HG02588 (cell line): Measurements from ENCODE around the gene ZDHHC14.
A peak's percentile ranks its signal among the peaks of the same experiment; 100 is the strongest.

Source experiments
- ATAC-seq: cut with Tn5 transposase; IDR thresholded peaks from one replicate; pipeline ENCODE4 v1.9.1; 2021; ENCODE audit warnings: mild to moderate bottlenecking, moderate library complexity; ENCODE audit not compliant: unreplicated experiment

Gene ZDHHC14

DNA sequence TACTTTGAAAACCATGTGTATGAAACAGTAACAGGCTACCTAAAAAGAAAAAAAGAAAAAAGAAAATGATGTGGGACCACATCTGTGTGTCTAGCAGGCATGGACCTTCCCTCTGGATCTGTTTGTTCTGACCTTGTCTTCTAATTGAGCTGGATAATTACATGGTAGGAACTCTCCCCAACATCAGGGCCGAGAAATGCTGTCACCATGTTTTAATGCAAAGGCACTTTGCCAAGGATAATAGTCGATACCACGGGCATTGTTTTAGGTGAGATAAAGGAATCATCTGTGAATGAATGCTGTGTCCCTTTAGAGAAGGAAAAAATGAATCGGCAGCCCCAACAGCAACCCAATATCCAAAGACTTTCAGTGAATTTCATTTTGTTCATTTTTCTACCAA lies 149.1 kb downstream of the ZDHHC14 start:
- ATAC-seq: no peak

DNA sequence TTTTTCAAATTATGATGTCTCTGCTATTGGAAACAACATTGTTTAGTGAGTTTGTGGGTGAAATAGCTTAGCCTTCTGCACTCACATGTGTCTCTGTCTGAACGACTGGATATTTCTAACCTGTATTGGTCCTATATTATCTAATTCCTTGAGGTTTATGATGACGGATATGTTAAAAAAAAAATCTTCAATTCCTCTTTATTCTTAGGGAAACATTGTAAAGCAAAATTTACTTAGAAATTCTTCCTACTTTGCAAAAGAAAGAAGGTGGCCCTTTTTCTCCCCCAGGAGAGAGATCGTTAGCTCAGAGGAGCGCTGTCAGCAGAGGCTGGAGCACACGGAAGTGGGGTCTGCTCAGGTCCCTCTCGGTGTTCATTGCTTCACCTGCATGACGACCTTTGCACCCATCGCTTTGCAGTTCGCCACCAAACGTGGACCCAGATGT lies 149.8 kb downstream of the ZDHHC14 start:
- no peak for ATAC-seq

DNA sequence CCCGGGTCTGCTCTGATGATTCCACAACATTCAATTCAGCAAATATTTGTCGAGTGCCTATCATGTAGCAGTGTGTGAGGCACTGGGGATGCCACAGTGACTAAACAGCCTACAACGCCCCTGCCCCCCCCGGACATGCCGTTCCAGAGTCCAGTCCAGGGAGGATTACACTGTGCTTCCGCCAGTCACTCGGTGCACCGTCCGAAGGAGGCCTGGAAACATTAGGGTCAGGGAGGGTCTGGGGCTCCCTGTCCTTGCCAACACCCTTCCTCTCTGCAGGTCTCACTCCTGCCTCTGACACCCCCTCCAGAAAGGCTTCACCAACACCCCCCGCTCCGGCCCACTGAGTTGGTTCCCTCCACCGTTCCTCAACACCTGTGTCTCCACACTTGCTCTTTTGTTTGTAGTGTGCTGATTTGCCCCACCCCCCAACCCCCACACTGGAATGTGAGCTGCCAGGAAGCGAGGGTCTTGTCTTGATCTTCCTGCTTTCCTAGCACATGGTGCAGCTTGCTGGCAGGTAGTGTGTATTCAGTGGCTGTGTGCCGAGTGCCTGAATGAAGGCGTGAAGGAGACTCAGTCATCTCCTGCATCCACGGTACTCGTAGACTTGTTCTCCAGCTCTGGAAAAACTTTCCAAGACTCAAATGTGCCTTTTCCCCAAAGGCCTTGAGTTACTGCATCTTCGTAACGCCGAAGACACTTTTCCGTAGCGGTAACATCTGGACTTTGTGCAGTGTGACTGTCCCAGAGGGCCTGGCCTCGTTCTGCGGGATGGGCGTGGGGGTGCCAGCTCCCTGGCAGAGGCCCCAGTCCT lies 150.4 kb downstream of the ZDHHC14 start:
- no peak for ATAC-seq

DNA sequence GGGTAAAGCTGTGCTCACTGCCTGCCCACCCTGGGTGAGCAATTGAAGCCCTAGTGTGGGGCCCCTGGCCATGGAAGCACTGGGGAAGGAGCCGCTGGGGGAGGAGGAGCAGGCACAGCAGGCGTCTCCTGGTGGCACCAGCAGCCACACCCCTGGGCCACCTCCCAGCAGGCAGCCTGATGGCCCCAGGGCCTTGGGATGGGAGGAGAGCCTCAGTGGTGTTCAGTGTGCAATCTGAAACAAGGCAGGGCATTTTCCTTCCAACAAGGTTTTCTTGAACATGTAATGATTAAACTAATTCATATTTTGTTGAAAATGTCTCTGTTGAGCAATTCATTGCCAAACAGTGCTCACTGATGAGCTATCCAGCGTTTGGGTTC lies 151.0 kb downstream of the ZDHHC14 start:
- no peak for ATAC-seq

DNA sequence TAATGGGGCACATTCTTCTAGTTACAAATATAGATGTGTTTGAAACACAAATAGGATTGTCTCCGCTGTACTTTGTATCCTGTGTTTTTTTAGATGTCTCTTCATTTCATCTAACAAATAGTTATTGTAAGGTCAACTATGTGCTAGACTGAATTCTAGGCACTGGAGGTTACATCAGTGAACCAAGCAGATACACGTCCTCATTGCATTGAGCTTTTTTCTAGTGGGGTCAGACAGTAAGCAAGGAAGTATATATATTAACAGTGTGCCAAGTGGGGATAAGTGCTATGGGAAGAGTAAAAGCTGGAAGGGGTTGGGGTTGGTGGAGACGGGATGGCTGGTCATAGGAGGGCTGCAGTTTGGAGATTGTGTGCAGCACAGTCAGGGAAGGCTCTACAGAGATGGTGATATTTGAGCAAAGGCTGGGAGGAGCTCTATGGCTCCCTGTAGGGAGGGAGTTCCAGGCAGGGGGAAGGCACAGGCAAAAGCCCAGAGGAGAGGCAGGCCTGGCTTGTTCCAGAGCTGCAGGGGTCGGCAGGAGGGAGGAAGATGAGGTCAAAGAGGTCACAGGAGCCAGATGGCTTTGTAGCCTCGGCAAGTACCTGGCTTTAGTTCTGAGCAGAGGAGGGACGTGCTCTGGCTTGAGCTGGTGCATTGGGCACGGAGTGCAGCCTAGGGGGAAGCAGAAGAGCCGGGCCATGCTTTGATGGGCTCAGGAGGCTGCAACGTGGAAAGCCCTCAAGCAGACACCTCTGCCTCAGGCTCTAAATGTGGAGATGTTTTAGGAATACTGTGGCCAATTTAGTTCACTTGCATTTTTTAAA lies 152.3 kb downstream of the ZDHHC14 start:
- no peak for ATAC-seq

DNA sequence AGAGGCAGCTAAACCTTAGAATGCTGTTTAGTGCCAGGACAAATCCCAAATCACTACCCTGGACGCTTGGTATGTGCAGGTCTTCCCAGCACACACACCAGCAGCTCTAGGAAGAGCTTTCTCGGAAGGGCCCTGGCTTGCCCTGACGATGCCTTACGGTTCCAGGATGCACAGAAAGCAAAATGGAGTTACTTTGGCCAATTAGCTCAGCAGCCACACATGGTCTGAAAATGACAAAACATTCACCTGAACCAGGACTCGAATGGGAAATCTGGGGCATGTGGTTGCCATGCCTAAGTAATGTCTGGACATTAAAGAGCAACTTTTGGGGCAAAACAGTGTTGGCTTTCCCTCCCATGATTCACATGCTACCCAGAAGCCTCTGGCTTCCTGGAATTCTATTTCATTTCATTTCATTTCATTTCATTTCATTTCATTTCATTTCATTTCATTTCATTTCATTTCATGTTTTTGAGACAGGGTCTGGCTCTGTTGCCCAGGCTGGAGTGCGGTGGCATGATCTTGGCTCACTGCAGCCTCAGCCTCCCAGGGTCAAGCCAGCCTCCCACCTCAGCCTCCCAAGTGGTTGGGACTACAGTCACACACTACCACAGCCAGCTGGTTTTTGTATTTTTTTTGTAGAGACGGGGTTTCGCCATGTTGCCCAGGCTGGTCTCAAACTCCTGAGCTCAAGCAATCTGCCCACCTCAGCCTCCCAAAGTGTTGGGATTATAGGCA lies 153.3 kb downstream of the ZDHHC14 start:
- ATAC-seq: no peak

DNA sequence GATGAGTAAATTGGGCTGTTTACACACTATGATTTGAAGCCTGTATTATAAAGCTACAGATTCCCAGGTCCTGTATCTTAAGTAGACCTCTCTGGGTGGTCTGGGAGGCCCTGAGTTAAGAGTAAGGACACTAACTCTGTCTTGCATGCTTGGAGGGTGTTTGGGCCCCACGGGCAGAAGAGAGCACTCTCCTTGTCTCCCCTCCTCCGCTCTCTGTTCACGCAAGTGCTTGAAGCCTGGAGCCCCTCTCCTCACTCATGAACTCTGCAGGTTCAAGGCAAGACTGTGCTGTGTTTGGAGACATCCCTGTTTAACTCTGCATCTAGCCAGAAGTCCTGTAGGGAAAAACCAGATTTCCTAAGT lies 154.0 kb downstream of the ZDHHC14 start:
- no peak for ATAC-seq

DNA sequence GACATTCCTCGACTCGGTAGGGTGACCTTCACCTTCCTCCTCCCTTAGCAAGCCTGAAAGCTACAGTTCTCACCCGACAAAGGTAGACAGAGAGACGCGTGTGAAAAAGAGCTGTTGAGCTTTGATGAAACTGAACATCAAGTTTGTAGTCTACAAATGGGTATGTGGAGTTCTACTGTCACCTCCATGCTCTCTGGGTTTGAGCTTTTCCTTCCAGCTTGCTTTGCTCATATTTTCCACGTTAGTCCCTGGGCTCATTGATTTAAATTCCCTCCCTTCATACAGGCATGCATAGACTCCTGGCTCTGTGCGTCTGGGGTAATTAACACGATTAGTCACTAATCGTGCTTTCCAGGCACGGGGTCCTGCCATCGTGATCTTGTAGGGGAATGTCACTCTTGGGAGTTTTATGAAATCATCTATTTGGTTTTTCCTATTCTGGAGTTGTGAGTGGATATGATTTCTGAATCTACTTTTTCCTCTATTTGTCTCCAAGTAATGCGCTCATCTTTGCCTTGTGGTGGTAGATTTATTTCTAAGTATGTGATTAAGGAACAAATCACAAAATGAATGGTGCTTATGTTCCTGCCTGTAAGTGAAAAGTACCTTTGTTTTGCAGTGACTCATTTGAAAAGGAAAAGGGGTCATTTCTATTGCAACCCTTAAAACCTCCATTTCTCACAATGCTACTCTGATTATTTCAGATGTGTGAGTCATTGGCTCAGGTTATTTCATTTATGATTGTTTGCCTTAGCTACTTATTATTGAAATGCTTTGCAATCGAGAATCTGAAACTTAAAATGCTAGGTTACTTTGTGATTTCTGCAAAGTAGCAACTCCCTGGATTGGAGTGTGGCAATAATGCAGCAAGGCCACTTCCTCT lies 154.6 kb downstream of the ZDHHC14 start:
- ATAC-seq: peak; percentile 57

DNA sequence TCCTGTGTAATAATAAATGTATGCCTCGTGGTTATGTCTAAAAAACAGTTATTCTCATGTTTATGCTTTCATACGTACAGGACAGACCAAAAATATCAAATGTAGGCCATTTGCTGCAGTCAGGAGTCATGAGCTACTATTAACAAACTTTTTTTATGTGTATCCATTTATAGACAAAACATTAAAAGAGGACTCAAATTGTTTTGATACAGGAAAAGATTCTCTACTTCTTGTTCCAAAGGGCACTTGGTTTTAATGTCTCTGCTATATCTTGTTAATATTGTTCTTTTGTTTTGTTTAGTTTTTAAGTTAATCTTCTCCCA lies 155.2 kb downstream of the ZDHHC14 start:
- no peak for ATAC-seq

DNA sequence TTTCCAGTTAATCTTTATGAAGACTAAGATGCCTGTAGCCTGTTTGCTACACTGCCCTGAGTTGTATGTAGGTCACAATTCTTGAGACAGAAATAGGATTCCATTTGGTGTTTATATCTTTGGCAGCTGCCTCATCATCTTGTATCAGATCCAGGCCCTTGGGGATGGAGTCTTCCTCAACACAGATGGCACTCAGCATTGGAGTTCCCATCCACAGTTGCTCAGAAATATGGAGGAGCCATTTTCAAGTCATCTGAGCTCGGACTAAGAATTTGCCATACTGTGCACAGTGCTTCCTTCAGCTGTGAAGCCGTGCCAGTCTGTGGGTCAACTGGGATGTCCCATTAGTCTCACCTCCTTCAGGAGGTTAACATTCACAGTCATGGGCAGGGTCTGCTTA lies 156.6 kb downstream of the ZDHHC14 start:
- ATAC-seq: no peak

DNA sequence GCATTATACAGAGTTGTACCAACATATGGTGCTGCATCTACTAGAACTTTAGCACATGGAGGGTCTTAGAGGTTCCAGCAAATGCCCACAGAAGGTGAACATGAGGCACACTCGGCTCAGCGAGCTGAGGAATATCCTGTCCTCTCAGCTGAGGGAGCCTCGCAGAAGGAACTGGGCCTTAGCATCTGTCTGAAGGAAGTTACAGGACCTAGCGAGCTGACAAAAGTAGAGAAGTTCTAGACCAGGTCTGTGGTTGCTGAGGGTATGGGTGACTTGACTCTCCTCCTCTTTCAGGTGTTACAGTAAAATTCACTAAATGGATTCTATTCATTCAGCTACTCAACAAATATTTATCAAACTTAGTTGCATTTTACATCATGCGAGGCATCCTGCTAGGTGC lies 157.2 kb downstream of the ZDHHC14 start:
- ATAC-seq: peak; percentile 45

DNA sequence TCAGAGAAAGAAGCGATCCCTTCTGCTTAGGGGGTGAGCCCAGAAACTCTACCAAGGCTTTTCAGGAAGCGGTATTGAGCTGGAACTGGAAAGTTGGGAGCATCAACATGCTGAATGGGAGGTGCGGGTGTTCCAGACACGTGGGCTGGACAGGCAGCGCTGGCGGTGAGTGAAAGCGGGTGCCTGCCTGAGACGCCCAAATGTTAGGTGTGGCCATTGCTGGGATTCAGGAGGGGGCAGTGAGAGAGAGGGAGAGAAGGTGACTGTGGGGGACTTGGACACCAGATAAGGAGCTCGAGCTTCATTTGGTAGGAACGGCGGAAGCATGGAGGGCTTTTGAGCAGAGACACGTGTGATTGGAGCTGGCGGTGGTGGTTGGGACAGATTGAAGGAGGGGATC lies 157.7 kb downstream of the ZDHHC14 start:
- no peak for ATAC-seq

DNA sequence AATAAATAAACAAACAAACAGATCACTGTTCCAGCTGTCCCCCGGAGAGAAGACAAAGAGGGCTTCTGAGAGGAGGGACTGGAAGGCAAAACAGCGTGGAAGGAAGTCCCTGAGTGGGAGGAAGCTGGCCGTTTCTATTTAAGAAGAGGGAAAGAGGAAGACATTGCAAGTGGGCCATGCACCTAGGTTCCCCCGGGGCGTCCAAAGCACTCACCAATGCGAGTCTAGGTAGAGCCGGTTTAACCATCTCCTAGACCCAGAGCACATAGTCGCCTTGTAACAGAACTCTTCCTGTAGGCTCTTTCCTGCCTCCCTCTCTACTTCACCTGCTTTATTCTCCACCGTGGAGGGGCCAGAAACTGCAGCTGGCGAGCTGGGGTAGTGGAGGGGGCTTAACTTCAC lies 158.4 kb downstream of the ZDHHC14 start:
- no peak for ATAC-seq

DNA sequence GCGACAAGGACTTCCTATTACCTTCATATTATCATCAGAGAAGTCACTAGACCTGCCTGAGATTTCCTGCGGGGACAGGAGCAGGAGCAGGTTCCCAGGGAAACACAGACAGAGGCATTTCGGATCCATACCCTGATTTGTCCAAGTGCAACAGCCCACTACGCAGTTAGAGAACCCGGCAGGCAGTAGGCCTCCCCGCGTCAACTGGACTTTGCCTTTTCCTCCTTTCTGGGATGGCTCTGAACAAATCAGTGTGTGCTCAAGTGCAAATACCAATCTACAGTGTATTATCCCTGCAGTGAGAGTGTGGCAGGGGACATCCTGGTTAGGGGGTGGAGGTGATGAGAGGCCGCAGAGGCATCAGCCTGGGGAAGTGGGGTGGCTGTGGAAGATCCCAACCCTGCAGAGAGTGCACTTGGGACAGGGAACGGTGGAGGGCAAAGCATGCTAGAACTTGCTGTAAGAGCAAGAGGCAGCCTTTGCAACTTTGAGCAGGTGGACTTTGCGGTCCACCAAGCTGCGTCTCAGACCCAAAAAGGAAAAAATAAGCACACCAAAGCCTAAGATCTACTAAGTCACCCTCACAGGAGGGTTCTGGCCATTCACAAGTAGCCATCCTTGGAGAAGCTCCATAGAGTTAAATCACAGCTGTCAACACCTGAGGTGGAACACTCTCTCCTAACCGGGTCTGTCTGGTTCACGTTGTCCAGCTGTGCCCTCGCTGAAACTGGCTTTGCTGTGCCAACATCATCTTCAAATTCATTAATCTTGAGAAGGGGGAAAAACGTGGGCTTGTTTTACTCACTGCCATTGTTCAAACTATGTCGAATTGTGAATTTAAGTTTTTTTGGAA lies 159.1 kb downstream of the ZDHHC14 start:
- ATAC-seq: no peak

DNA sequence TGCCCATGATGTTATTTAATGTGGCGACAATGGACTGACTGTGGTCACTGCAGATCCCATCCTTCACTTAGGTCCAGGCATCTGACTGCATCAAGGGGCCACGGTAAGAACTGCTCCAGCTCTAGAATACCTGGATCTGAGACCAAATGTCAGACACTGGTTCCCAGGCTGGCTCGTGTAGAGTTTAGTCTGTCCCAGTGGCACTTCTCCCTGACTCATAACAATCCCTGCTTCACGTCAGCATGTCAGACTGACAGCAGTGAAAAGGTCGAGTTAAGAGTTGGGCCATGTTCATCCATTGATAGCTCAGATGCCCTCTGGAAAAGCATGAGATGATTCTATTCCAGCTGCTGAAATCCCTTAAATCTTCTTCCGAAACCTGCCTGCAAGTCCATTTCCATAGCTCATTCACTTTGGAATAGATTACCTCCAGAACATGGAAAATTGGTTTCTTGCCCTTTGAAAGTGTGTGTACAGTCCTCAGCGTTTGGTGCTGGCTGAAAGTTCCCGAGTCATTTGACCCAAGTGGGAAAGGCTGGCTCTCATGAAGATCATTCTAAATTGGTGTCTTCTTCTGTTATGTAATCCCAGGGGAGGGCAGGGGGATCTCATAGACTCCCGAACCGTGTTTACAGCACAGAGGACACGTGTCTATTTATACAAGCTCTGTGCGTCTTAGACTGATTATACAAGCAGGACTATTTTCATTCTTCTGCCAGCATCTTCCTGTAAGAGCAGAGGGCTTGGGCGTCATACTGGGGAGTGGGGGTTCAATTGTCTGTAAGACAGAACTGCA lies 160.8 kb downstream of the ZDHHC14 start:
- ATAC-seq: no peak

DNA sequence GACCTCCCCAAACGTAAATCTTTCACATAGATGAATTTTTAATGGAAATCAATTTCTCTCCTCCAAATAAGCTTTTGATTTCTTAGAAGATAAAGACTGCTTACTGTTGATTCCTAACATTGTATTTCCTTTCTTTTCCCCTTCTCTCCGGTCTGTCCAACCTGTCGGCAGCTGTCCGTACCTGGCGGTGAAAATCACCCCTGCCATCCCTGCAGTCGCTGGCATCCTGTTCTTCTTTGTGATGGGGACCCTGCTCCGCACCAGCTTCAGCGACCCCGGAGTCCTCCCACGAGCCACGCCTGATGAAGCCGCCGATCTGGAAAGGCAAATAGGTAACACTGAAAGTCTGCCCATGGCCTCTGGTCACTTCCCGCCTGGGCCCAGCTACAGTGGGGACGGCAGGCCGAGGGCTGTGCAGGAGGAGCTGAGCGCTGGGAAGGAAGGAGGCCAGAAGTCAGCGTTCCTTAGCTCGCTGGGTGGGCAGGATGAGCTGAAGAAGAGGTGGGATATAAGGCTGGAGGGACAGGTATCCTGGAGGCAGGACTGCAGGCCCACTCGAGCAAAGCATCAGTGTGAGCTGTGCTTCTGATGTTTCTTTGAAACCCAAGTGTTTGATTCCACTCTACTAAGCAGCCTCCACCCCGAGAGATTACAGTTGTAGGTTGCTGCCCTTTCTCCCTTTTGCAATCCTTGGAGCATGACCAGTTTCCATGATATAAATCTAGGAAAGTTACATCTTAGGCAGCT lies 161.6 kb downstream of the ZDHHC14 start:
- no peak for ATAC-seq

DNA sequence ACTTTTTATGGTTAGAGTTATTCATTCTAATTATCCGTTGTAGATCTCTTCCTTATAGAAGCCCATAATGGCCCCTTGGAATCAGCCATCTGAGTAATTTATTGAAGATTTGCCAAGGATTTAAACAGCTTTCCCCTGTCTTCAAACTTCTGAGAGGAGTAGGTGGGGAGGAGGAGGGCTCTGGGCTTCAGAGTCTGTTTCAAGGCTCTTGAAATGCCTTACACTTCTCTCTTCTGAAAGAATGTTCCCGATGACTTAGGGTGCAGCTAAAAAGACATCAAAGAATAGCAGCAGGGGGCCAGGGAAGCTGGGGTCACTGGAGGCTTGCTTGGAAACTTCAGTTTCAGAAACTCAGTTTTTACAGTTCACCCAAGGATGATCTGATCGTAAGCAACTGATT lies 165.3 kb downstream of the ZDHHC14 start:
- no peak for ATAC-seq

DNA sequence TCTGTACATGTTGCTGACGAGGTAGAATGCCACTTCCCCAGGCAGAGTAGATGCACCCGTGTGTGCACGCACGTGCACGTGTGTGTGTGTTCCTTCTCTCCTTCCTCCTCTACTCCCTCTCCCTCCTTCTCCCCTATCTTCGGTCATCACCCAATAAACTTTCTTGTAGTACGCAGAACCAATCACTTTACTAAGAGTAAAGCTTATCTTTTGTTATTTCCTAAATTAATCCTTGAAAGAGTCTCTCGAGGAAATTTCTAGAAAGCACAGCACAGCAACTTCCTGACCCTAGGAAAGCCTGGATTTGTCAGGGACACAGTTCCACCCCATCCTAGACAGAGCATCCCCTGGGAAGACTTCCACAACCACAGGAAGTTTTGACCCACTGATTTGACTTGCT lies 166.1 kb downstream of the ZDHHC14 start:
- no peak for ATAC-seq
